ENCODE measurements around the gene ITPR2.
A peak's percentile ranks its signal among the peaks of the same experiment; 100 is the strongest.

The ITPR2 gene

DNA sequence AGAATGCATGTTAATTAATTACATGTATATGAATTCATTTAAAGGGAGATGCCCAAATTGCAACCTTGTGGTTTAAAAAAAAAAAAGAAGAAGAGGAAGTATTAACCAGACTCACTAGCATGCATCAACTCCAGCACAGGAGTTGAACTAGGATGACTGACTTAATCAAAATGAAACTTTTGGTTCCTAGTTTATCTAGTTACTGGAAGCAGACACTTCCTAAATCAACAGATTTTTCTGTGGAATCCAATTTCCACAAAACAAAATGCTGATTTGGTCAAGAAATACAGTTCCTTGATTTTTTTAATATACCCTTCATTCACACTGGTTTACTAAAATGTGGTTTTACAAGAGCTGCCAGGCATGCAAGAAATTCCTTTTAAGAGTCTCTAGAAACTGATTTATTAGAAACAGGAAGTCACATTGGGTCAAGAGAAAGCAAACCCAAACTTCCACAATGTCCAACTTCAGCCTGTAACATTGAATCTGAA lies 41.6 kb downstream of the ITPR2 start:
- no peak overlapping the region for H3K27ac ChIP-seq (replicated peaks)
- DNase-seq (ENCODE audit: low read depth in 1 of 2, low spot score in 1 of 2): peak in 1 of 2 experiments; percentile 30
- TF ChIP-seq SPI1 (IDR thresholded peaks at IDR 0.05; ENCODE audit: borderline replicate concordance, low read depth): 0 out of 2 replicates have a peak, but pooled peaks have one; percentile 27
- TF ChIP-seq GABPA (IDR thresholded peaks at IDR 0.05; ENCODE audit: low read depth): no peak
- no peak overlapping the region for H3K4me3 ChIP-seq (replicated peaks; ENCODE audit: insufficient read depth, low read length)
- no peaks in the 10 kb centered on the region for H3K27me3 ChIP-seq (ENCODE audit: insufficient read depth, poor library complexity, severe bottlenecking)

DNA sequence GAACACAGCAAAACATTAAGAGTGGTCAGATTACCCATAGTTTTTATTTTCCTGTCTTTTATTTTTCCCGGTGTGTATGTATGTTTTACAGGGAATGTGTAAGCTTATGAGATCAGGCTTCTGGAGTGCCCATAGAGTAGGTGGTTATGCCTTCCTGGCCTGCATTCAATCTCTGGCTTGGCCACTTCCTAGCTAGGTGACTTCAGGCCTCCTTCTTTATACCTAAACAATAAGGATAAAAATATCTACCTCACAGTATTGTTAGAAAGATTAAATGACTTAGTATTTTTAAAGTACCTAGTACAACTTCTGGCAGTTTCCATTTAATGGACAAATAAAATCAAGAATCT lies 42.4 kb downstream of the ITPR2 start:
- H3K27ac ChIP-seq (replicated peaks): no peak overlapping the region
- DNase-seq (ENCODE audit: low read depth in 1 of 2, low spot score in 1 of 2): no peak
- H3K4me3 ChIP-seq (replicated peaks; ENCODE audit: insufficient read depth, low read length): no peak overlapping the region
- TF ChIP-seq POLR2AphosphoS5 (IDR thresholded peaks at IDR 0.05; ENCODE audit: low read depth): no peak
- TF ChIP-seq SPI1 (IDR thresholded peaks at IDR 0.05; ENCODE audit: borderline replicate concordance, low read depth): no peak
- TF ChIP-seq, protein P1, sequence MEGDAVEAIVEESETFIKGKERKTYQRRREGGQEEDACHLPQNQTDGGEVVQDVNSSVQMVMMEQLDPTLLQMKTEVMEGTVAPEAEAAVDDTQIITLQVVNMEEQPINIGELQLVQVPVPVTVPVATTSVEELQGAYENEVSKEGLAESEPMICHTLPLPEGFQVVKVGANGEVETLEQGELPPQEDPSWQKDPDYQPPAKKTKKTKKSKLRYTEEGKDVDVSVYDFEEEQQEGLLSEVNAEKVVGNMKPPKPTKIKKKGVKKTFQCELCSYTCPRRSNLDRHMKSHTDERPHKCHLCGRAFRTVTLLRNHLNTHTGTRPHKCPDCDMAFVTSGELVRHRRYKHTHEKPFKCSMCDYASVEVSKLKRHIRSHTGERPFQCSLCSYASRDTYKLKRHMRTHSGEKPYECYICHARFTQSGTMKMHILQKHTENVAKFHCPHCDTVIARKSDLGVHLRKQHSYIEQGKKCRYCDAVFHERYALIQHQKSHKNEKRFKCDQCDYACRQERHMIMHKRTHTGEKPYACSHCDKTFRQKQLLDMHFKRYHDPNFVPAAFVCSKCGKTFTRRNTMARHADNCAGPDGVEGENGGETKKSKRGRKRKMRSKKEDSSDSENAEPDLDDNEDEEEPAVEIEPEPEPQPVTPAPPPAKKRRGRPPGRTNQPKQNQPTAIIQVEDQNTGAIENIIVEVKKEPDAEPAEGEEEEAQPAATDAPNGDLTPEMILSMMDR (IDR thresholded peaks at IDR 0.05; ENCODE audit: insufficient read depth, low read length): no peak
- TF ChIP-seq, protein P2, sequence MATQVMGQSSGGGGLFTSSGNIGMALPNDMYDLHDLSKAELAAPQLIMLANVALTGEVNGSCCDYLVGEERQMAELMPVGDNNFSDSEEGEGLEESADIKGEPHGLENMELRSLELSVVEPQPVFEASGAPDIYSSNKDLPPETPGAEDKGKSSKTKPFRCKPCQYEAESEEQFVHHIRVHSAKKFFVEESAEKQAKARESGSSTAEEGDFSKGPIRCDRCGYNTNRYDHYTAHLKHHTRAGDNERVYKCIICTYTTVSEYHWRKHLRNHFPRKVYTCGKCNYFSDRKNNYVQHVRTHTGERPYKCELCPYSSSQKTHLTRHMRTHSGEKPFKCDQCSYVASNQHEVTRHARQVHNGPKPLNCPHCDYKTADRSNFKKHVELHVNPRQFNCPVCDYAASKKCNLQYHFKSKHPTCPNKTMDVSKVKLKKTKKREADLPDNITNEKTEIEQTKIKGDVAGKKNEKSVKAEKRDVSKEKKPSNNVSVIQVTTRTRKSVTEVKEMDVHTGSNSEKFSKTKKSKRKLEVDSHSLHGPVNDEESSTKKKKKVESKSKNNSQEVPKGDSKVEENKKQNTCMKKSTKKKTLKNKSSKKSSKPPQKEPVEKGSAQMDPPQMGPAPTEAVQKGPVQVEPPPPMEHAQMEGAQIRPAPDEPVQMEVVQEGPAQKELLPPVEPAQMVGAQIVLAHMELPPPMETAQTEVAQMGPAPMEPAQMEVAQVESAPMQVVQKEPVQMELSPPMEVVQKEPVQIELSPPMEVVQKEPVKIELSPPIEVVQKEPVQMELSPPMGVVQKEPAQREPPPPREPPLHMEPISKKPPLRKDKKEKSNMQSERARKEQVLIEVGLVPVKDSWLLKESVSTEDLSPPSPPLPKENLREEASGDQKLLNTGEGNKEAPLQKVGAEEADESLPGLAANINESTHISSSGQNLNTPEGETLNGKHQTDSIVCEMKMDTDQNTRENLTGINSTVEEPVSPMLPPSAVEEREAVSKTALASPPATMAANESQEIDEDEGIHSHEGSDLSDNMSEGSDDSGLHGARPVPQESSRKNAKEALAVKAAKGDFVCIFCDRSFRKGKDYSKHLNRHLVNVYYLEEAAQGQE (IDR thresholded peaks at IDR 0.05; ENCODE audit: insufficient replicate concordance, low read depth): no peak
- no peak for TF ChIP-seq GABPA (IDR thresholded peaks at IDR 0.05; ENCODE audit: low read depth)
- no peaks in the 10 kb centered on the region for H3K27me3 ChIP-seq (ENCODE audit: insufficient read depth, poor library complexity, severe bottlenecking)

DNA sequence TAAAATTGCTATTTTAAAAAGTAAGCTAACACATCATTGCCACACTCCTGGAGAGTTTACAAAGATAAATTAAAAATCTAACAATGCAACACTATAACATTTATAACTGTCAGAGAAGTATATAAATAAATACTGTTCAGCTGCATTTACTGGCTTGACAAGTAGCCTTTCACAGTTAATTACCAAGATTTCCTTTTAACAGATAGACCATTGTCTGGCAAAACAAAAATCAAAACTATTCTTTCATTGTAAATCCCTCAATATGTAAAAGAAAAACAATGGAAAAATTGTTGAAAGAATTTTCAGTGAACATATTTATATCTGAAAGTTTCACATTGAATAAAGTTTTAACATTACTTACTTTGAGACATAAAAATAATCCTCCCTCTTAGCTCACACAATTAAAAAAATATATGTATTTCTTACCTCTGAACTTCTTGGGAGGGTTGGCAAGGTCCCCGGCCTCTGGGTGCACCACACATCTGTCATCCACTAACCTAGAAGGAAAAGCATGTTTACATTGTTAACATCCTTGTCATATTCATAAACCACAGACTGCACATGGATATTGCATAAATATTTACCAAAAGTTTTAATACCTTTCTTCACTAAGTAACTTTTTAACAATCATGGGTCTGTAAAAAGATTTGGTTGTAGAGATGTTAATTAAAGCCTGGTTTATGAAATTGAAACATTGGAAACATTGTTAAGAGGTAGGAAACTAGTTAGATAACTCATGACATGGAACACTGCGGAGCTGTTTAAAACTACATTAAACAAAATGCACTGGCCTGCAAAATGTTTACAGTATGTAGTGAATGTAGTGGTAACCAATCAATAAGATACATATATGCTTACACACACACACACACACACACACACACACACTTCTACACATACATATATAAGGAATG lies 43.0 kb downstream of the ITPR2 start:
- Histone ChIP-seq H3K4me3 (replicated peaks; ENCODE audit: insufficient read depth, low read length) (no peak overlapping the region), H3K27me3 (ENCODE audit: insufficient read depth, poor library complexity, severe bottlenecking) (no peaks in the 10 kb centered on the region), H3K27ac (replicated peaks) (no peak overlapping the region)
- TF ChIP-seq, protein P1 (IDR thresholded peaks at IDR 0.05; ENCODE audit: insufficient read depth, low read length): no peak
- TF ChIP-seq GABPA (IDR thresholded peaks at IDR 0.05; ENCODE audit: low read depth) (no peak), SPI1 (IDR thresholded peaks at IDR 0.05; ENCODE audit: borderline replicate concordance, low read depth) (no peak), POLR2AphosphoS5 (IDR thresholded peaks at IDR 0.05; ENCODE audit: low read depth) (no peak)
- TF ChIP-seq, protein P2 (IDR thresholded peaks at IDR 0.05; ENCODE audit: insufficient replicate concordance, low read depth): no peak
- DNase-seq (ENCODE audit: low read depth in 1 of 2, low spot score in 1 of 2): no peak

DNA sequence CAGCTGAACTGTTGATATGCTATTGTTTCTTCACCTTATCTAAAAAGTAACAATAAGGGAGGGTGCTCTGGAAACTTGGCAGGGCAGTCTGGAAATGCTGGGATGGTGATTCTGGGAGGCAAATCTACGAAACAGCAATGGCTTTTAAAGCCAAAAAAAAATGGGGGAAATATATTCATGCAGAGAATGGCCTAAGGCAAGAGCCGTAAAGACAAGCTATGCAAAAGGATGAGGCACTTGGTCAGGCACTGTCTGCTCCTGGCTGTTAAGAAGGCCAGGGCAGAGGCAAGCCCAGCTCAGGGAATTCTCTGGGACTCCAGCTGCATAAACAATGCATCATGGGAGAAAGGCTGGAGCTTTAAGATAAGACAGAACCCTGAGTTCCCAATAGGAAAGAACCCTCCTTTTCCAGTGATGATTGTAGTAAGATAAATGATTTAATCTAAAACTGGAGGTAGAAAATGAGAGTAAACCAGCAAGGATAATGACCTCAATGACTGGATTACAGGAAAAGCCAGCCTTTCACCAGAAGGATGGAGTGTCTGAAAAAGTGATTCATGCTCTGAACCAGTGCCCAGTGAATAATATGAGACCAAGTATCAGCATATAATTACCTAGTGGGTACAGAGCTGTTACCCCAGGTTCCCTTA lies 46.0 kb downstream of the ITPR2 start:
- no peak overlapping the region for H3K27ac ChIP-seq (replicated peaks)
- TF ChIP-seq POLR2AphosphoS5 (IDR thresholded peaks at IDR 0.05; ENCODE audit: low read depth) (no peak), SPI1 (IDR thresholded peaks at IDR 0.05; ENCODE audit: borderline replicate concordance, low read depth) (no peak)
- TF ChIP-seq, protein P1 (IDR thresholded peaks at IDR 0.05; ENCODE audit: insufficient read depth, low read length): no peak
- H3K4me3 ChIP-seq (replicated peaks; ENCODE audit: insufficient read depth, low read length): no peak overlapping the region
- no peaks in the 10 kb centered on the region for H3K27me3 ChIP-seq (ENCODE audit: insufficient read depth, poor library complexity, severe bottlenecking)
- DNase-seq (ENCODE audit: low read depth in 1 of 2, low spot score in 1 of 2): no peak

Data from HL-60 (cell line).